H1 (cell line): ENCODE measurements around the gene ZNF462. TPM values are rescaled to one million over a fixed set of nuclear protein-coding genes. Genes with fewer than 3 reads are reported as not detected.

ENCODE experiments used
- CTCF ChIA-PET: fragments of 300-600 bp; sonication (Branson Sonifier 250); formaldehyde crosslinking; loops from one replicate; lab custom pipeline; 2021; ENCODE audit not compliant: partially characterized antibody; lab: Charles Lee
- POLR2A ChIA-PET: fragments of 300-600 bp; sonication (Branson Sonifier 250); formaldehyde crosslinking; loops from one replicate; lab custom pipeline; 2021; ENCODE audit warnings: inconsistent platforms; ENCODE audit not compliant: partially characterized antibody; lab: Charles Lee
- DNase-seq, 2 experiments: peaks; one replicate each; pipeline versions ENCODE4 v3.0.0 to v3.0.0-alpha.2; 2010 to 2022; ENCODE audit warnings: low spot score in 2 of 2, low read depth in 1 of 2, mixed read lengths in 1 of 2
- FAIRE-seq: peaks from 2 replicates; lab custom pipeline; 2011; peaks lifted over from hg19 to GRCh38; lab: Jason Lieb, UNC
- H2AFZ ChIP-seq: 2 replicates; pipeline ENCODE4 v1.8.1; 2012; ENCODE audit warnings: low read length, inconsistent platforms
- H2AK5ac ChIP-seq: 2 replicates; pipeline ENCODE4 v1.6.1; 2013; ENCODE audit warnings: low read depth, low read length
- H2BK120ac ChIP-seq: replicated peaks from 2 replicates; pipeline ENCODE3; 2013; ENCODE audit warnings: low read depth, low read length, inconsistent platforms
- H2BK12ac ChIP-seq: 2 replicates; pipeline ENCODE4 v1.6.1; 2013; ENCODE audit warnings: low read depth, low read length
- H2BK15ac ChIP-seq: 2 replicates; pipeline ENCODE4 v1.6.1; 2013; ENCODE audit warnings: low read length
- H2BK20ac ChIP-seq: 2 replicates; pipeline ENCODE4 v1.6.1; 2013; ENCODE audit warnings: low read length
- H2BK5ac ChIP-seq: 2 replicates; pipeline ENCODE4 v1.6.1; 2013; ENCODE audit warnings: low read depth, low read length
- H3K14ac ChIP-seq: 2 replicates; pipeline ENCODE4 v1.6.1; 2013; ENCODE audit warnings: inconsistent platforms; ENCODE audit not compliant: insufficient read length
- H3K18ac ChIP-seq: 2 replicates; pipeline ENCODE4 v1.6.1; 2013; ENCODE audit warnings: low read length; ENCODE audit errors: extremely low read depth
- H3K23ac ChIP-seq: 2 replicates; pipeline ENCODE4 v1.6.1; 2013; ENCODE audit warnings: inconsistent platforms; ENCODE audit not compliant: insufficient read length
- H3K23me2 ChIP-seq: 2 replicates; pipeline ENCODE4 v1.6.1; 2013; ENCODE audit warnings: low read depth, low read length
- H3K27ac ChIP-seq: 2 replicates; pipeline ENCODE4 v1.6.1; 2011; ENCODE audit warnings: low read depth, low read length, inconsistent platforms
- H3K27me3 ChIP-seq, 4 experiments: replicated peaks in 1 of 4; 1 replicate in 1 of 4; 2 replicates in 3 of 4; pipeline versions ENCODE4 v1.6.1 to v1.8.1; 2011 to 2013; ENCODE audit warnings: low read length in 3 of 4, mild to moderate bottlenecking in 3 of 4, inconsistent platforms in 2 of 4, mixed read lengths in 2 of 4, moderate library complexity in 1 of 4; ENCODE audit not compliant: control insufficient read depth in 3 of 4, insufficient read depth in 3 of 4; ENCODE audit errors: extremely low read depth in 1 of 4
- H3K36me3 ChIP-seq, 4 experiments: 2 replicates each; pipeline versions ENCODE4 v1.6.1 to v1.8.1; 2011 to 2013; ENCODE audit warnings: mild to moderate bottlenecking in 4 of 4, low read length in 3 of 4, moderate library complexity in 2 of 4, control low read depth in 1 of 4, inconsistent platforms in 1 of 4; ENCODE audit not compliant: insufficient read depth in 4 of 4, control insufficient read depth in 2 of 4
- H3K4ac ChIP-seq: replicated peaks from 2 replicates; pipeline ENCODE3; 2013; ENCODE audit warnings: low read length, low read depth, mixed read lengths, inconsistent platforms; ENCODE audit not compliant: insufficient read length
- H3K4me1 ChIP-seq, 4 experiments: replicated peaks in 1 of 4; 1 replicate in 1 of 4; 2 replicates in 3 of 4; pipeline versions ENCODE4 v1.6.1 to v1.8.1; 2011 to 2013; ENCODE audit warnings: low read length in 3 of 4, inconsistent platforms in 2 of 4, mixed read lengths in 1 of 4; ENCODE audit not compliant: insufficient read depth in 4 of 4, control insufficient read depth in 3 of 4
- H3K4me2 ChIP-seq, 2 experiments: 2 replicates each; pipeline versions ENCODE4 v1.6.1 to v1.8.1; 2011 to 2013; ENCODE audit warnings: low read depth in 2 of 2, low read length in 2 of 2, control low read depth in 1 of 2, inconsistent platforms in 1 of 2, mild to moderate bottlenecking in 1 of 2; ENCODE audit not compliant: insufficient read depth in 1 of 2
- H3K4me3 ChIP-seq, 4 experiments: fragments of 200-600, 300-600 bp in 1 of 4; sonication (generic), shearing (Covaris generic), sonication (Bioruptor Twin) in 1 of 4; 2 replicates each; pipeline versions ENCODE4 v1.5.1 to v1.8.1; 2011 to 2016; ENCODE audit warnings: low read length in 4 of 4, low read depth in 3 of 4, control low read depth in 2 of 4, inconsistent platforms in 2 of 4, mild to moderate bottlenecking in 2 of 4, mixed read lengths in 1 of 4, moderate library complexity in 1 of 4; ENCODE audit not compliant: insufficient read depth in 2 of 4; ENCODE audit errors: extremely low read depth in 1 of 4
- H3K56ac ChIP-seq: replicated peaks from 2 replicates; pipeline ENCODE3; 2013; ENCODE audit warnings: low read depth, mild to moderate bottlenecking, mixed read lengths, low read length, inconsistent platforms; ENCODE audit not compliant: insufficient read length
- H3K79me1 ChIP-seq: 2 replicates; pipeline ENCODE4 v1.6.1; 2013; ENCODE audit warnings: low read depth, low read length, control low read depth
- H3K79me2 ChIP-seq, 2 experiments: 2 replicates each; pipeline versions ENCODE4 v1.6.1 to v1.8.1; 2012 to 2013; ENCODE audit warnings: low read length in 2 of 2, mild to moderate bottlenecking in 2 of 2, inconsistent platforms in 1 of 2; ENCODE audit not compliant: insufficient read depth in 2 of 2, control insufficient read depth in 1 of 2
- H3K9ac ChIP-seq, 4 experiments: replicated peaks in 1 of 4; 1 replicate in 1 of 4; 2 replicates in 3 of 4; pipeline versions ENCODE4 v1.6.1 to v1.8.1; 2011 to 2013; ENCODE audit warnings: low read depth in 3 of 4, low read length in 3 of 4, control low read depth in 2 of 4, mild to moderate bottlenecking in 2 of 4, moderate library complexity in 2 of 4, inconsistent platforms in 1 of 4; ENCODE audit errors: extremely low read depth in 1 of 4
- H3K9me3 ChIP-seq, 2 experiments: 2 replicates each; pipeline versions ENCODE4 v1.6.1 to v1.8.1; 2012 to 2013; ENCODE audit warnings: mild to moderate bottlenecking in 2 of 2, moderate library complexity in 2 of 2, control low read depth in 1 of 2, inconsistent platforms in 1 of 2, low read depth in 1 of 2, low read length in 1 of 2, mixed read lengths in 1 of 2; ENCODE audit not compliant: insufficient read depth in 2 of 2
- H4K20me1 ChIP-seq, 2 experiments: replicated peaks in 1 of 2; 2 replicates each; pipeline versions ENCODE3 to v1.8.1; 2011 to 2013; ENCODE audit warnings: inconsistent platforms in 2 of 2, low read length in 2 of 2, mild to moderate bottlenecking in 1 of 2; ENCODE audit not compliant: insufficient read depth in 2 of 2, control insufficient read depth in 1 of 2
- H4K5ac ChIP-seq: 2 replicates; pipeline ENCODE4 v1.6.1; 2013; ENCODE audit warnings: low read length, low read depth, mixed read lengths, inconsistent platforms; ENCODE audit not compliant: insufficient read length
- H4K8ac ChIP-seq: 2 replicates; pipeline ENCODE4 v1.8.0; 2013; ENCODE audit warnings: mild to moderate bottlenecking, moderate library complexity, low read length, inconsistent platforms; ENCODE audit not compliant: insufficient read depth; ENCODE audit errors: extremely low read depth
- H4K91ac ChIP-seq: replicated peaks from 2 replicates; pipeline ENCODE3; 2013; ENCODE audit warnings: low read length, mixed read lengths, inconsistent platforms; ENCODE audit not compliant: insufficient read length
- BACH1 ChIP-seq: IDR thresholded peaks from 2 replicates; pipeline ENCODE4 v1.6.1; 2012; ENCODE audit warnings: low read length, improper control_type of control experiment
- E2F6 ChIP-seq: IDR thresholded peaks from 2 replicates; pipeline ENCODE4 v1.6.1; 2012; ENCODE audit warnings: inconsistent platforms
- FOSL1 ChIP-seq: IDR thresholded peaks from 2 replicates; pipeline ENCODE4 v1.6.1; 2011; ENCODE audit warnings: mild to moderate bottlenecking, low read depth, low read length, moderate library complexity; ENCODE audit not compliant: insufficient read depth
- WGBS, 2 experiments: shearing (Covaris generic) in 1 of 2; methylation state at CpG; one replicate each; pipeline versions ENCODE4 v1.1.6 to v1.1.7; 2013 to 2015; ENCODE audit warnings: low lambda C conversion rate in 2 of 2, mixed read lengths in 2 of 2, inconsistent platforms in 1 of 2, low coverage in 1 of 2, missing lambda C conversion rate in 1 of 2; ENCODE audit not compliant: insufficient replicate concordance in 2 of 2, insufficient coverage in 1 of 2, insufficient read length in 1 of 2; ENCODE audit errors: extremely low coverage in 1 of 2, missing lambda C conversion rate in 1 of 2; 5-methylcytosine and 5-hydroxymethylcytosine counted together
- polyA plus RNA-seq, 7 experiments: library from polyadenylated mRNA; depleted of rRNA in 3 of 7; stranded (reverse) in 5 of 7; unstranded in 2 of 7; fragments of >200 nt in 5 of 7; fragments of 200-250 nt in 2 of 7; gene quantifications; 1 replicate in 5 of 7; 2 replicates in 1 of 7; 4 replicates in 1 of 7; pipeline versions ENCODE4 v1.2.1 to v1.2.3, GENCODE V29; 2011 to 2013; ENCODE audit warnings: missing spikeins in 2 of 7, mixed read lengths in 2 of 7
- total RNA-seq: library from RNA; stranded (reverse); fragmentation: NEBNext Ultra II Directional; extraction: Animal tissue kit (Norgen Biotek cat#: 25700); gene quantifications from 2 replicates; pipeline ENCODE4 v1.2.1, GENCODE V29; 2021

ZNF462 gene
- total and polyA plus RNA-seq, 2 of the 8 experiments (the other 6 are each of a cell fraction or from before 2014, with no cell fraction given): 30.0 to 163 TPM

GRCh38 chr9:106829666-106830408 is 33.1 kb upstream of the ZNF462 start:
- Histone ChIP-seq H3K14ac (no peak overlapping the region), H3K23ac (no peak overlapping the region), H3K36me3 (no peaks in the 10 kb centered on the region), H3K4me1 (no peaks in the 10 kb centered on the region), H3K27ac (no peak overlapping the region), H3K23me2 (no peaks in the 10 kb centered on the region; the same call in 1 of the 2 replicates), H4K8ac (no peak overlapping the region), H2AK5ac (no peak overlapping the region), H3K9me3 (peaks cover 0 to 3% of the 10 kb centered on the region in 2 experiments; a peak in 1 of 4 replicates), H3K9ac (no peak overlapping the region), H3K4me3 (no peak overlapping the region), H3K18ac (no peak overlapping the region), H2BK12ac (no peak overlapping the region; the same call in 1 of the 2 replicates), H2BK120ac (no peak overlapping the region), H3K4me2 (no peak overlapping the region), H2BK5ac (no peak overlapping the region), H3K79me2 (no peaks in the 10 kb centered on the region), H3K4ac (no peak overlapping the region), H3K56ac (no peak overlapping the region), H3K79me1 (no peaks in the 10 kb centered on the region), H2AFZ (peak overlapping the region; percentile 64), H4K91ac (no peak overlapping the region), H4K5ac (no peak overlapping the region), H4K20me1 (no peaks in the 10 kb centered on the region), H2BK20ac (no peak overlapping the region), H3K27me3 (no peaks in the 10 kb centered on the region), H2BK15ac (no peak overlapping the region)
- WGBS, 2 experiments: 83% methylated on average over 2 of the region's 2 CpGs; no CpG with 5 or more reads in 1 of the 2 experiments
- ChIA-PET POLR2A (no interaction called here), CTCF (no interaction called here)
- TF ChIP-seq FOSL1 (no peak), E2F6 (no peak), BACH1 (no peak)
- FAIRE-seq (no peak), DNase-seq (no peak)
